HK-2 (cell line): ENCODE data around the gene NFKB1.

Experiments
- DNase-seq: peaks from one replicate; pipeline ENCODE4 v3.0.0-alpha.2; 2018; ENCODE audit not compliant: unreplicated experiment

NFKB1 gene

GRCh38 chr4:102530986-102531385, 29.8 kb downstream of the NFKB1 start:
- no peak for DNase-seq

- DNase-seq = no peak
These were observed 30.3 kb downstream of the NFKB1 start for GRCh38 chr4:102531462-102531861.

GRCh38 chr4:102533348-102533747, 32.2 kb downstream of the NFKB1 start:
- DNase-seq = no peak

GRCh38 chr4:102533904-102534303, 32.7 kb downstream of the NFKB1 start:
- no peak for DNase-seq

GRCh38 chr4:102534845-102535244, 33.7 kb downstream of the NFKB1 start:
- DNase-seq = no peak

- no peak for DNase-seq
These were observed 34.4 kb downstream of the NFKB1 start for GRCh38 chr4:102535398-102536082.

GRCh38 chr4:102536768-102537167, 35.6 kb downstream of the NFKB1 start:
- DNase-seq = no peak

- DNase-seq = no peak
These were observed 36.1 kb downstream of the NFKB1 start for GRCh38 chr4:102537269-102537668.

- no peak for DNase-seq
These were observed 40.5 kb downstream of the NFKB1 start for GRCh38 chr4:102541697-102542096.

- no peak for DNase-seq
These were observed 42.1 kb downstream of the NFKB1 start for GRCh38 chr4:102543030-102543928.

- no peak for DNase-seq
These were observed 45.5 kb downstream of the NFKB1 start for GRCh38 chr4:102546635-102547034.

- DNase-seq = no peak
These were observed 46.8 kb downstream of the NFKB1 start for GRCh38 chr4:102547973-102548372.

- DNase-seq = no peak
These were observed 50.9 kb downstream of the NFKB1 start for GRCh38 chr4:102551958-102552565.

- no peak for DNase-seq
These were observed 51.6 kb downstream of the NFKB1 start for GRCh38 chr4:102552781-102553180.

GRCh38 chr4:102553982-102554381, 52.8 kb downstream of the NFKB1 start:
- DNase-seq = no peak

- no peak for DNase-seq
These were observed 53.3 kb downstream of the NFKB1 start for GRCh38 chr4:102554482-102554881.

GRCh38 chr4:102554992-102555391, 53.8 kb downstream of the NFKB1 start:
- no peak for DNase-seq

GRCh38 chr4:102557636-102558035, 56.5 kb downstream of the NFKB1 start:
- no peak for DNase-seq

- DNase-seq = no peak
These were observed 59.0 kb downstream of the NFKB1 start for GRCh38 chr4:102560115-102560514.

GRCh38 chr4:102560571-102561341, 59.6 kb downstream of the NFKB1 start:
- no peak for DNase-seq

- DNase-seq = no peak
These were observed 61.8 kb downstream of the NFKB1 start for GRCh38 chr4:102563000-102563399.
